ENCODE results near the gene TP53TG5.

GRCh38 chr20:45339084-45339483 is 39.0 kb downstream of the TP53TG5 start:
- TF ChIP-seq CTCF (IDR thresholded peaks at IDR 0.05) (no peak), POLR2A (IDR thresholded peaks at IDR 0.05; ENCODE audit: low read depth) (no peak)
